Measurements from ENCODE around the gene PAX8. TPM values are rescaled to one million over a fixed set of nuclear protein-coding genes. Genes with fewer than 3 reads are reported as not detected.

The PAX8 gene
- total and polyA plus RNA-seq, 2 donors = 0.19 to 0.41 TPM

GRCh38 chr2:113216891-113217454, 61.7 kb downstream of the PAX8 start:
- Histone ChIP-seq H3K4me3 (ENCODE audit: low read length in 2 of 2) (no peak overlapping the region), H3K27ac (ENCODE audit: low read depth in 1 of 2, low read length in 1 of 2) (no peak overlapping the region), H3K9me3 (ENCODE audit: control insufficient read depth in 2 of 2, insufficient read depth in 1 of 2, low read length in 1 of 2) (no peaks in the 10 kb centered on the region), H3K27me3 (ENCODE audit: control insufficient read depth in 2 of 2, insufficient read depth in 1 of 2, low read length in 1 of 2) (peaks cover 0 to 2% of the 10 kb centered on the region in 2 donors), H3K36me3 (ENCODE audit: control insufficient read depth in 2 of 2, insufficient read depth in 2 of 2, low read length in 1 of 2) (no peaks in the 10 kb centered on the region), H3K4me1 (ENCODE audit: control insufficient read depth in 2 of 2, insufficient read depth in 2 of 2, low read length in 2 of 2) (peaks cover 5 to 21% of the 10 kb centered on the region in 2 donors)
- WGBS = 57% methylated on average over 6 of the region's 6 CpGs
- no peak for DNase-seq (ENCODE audit: low read depth in 6 of 9, low spot score in 9 of 9)

DNA sequence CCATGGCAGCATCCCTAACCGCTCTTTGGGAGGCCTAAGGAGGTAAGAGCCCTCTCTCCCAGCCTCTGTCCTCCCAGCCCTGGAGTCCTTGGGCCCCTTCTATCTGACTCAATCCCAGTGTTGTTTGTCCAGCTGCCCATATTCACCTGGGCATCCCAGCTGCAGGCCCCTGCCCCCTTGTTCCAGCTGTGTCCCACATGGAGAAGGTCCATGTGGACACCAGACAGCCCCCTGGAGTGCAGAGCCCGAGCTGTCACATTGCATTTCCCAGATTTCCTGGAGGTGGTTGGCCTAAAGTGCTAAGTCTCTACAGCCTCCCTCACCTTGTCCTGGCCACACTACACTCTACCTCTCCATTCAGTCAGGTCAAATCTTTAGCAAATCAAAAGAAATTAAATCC, 62.4 kb downstream of the PAX8 start:
- WGBS = over 99% methylated on average over 2 of the region's 2 CpGs
- peaks cover 5 to 22% of the 10 kb centered on the region in 2 donors for H3K4me1 ChIP-seq (ENCODE audit: control insufficient read depth in 2 of 2, insufficient read depth in 2 of 2, low read length in 2 of 2)
- H3K27ac ChIP-seq (ENCODE audit: low read depth in 1 of 2, low read length in 1 of 2) = no peak overlapping the region
- H3K27me3 ChIP-seq (ENCODE audit: control insufficient read depth in 2 of 2, insufficient read depth in 1 of 2, low read length in 1 of 2) = peaks cover 0 to 2% of the 10 kb centered on the region in 2 donors
- DNase-seq (ENCODE audit: low read depth in 6 of 9, low spot score in 9 of 9) = no peak
- no peak overlapping the region for H3K4me3 ChIP-seq (ENCODE audit: low read length in 2 of 2)
- H3K9me3 ChIP-seq (ENCODE audit: control insufficient read depth in 2 of 2, insufficient read depth in 1 of 2, low read length in 1 of 2) = no peaks in the 10 kb centered on the region
- peaks cover 0 to 3% of the 10 kb centered on the region in 2 donors for H3K36me3 ChIP-seq (ENCODE audit: control insufficient read depth in 2 of 2, insufficient read depth in 2 of 2, low read length in 1 of 2)

GRCh38 chr2:113215056-113215455, 63.7 kb downstream of the PAX8 start:
- Histone ChIP-seq H3K4me1 (ENCODE audit: control insufficient read depth in 2 of 2, insufficient read depth in 2 of 2, low read length in 2 of 2) (peaks cover 5 to 24% of the 10 kb centered on the region in 2 donors), H3K27ac (ENCODE audit: low read depth in 1 of 2, low read length in 1 of 2) (no peak overlapping the region), H3K4me3 (ENCODE audit: low read length in 2 of 2) (no peak overlapping the region), H3K36me3 (ENCODE audit: control insufficient read depth in 2 of 2, insufficient read depth in 2 of 2, low read length in 1 of 2) (peaks cover 0 to 3% of the 10 kb centered on the region in 2 donors), H3K9me3 (ENCODE audit: control insufficient read depth in 2 of 2, insufficient read depth in 1 of 2, low read length in 1 of 2) (no peaks in the 10 kb centered on the region), H3K27me3 (ENCODE audit: control insufficient read depth in 2 of 2, insufficient read depth in 1 of 2, low read length in 1 of 2) (peaks cover 0 to 2% of the 10 kb centered on the region in 2 donors)
- WGBS = 98% methylated on average over 2 of the region's 2 CpGs
- no peak for DNase-seq (ENCODE audit: low read depth in 6 of 9, low spot score in 9 of 9)

DNA sequence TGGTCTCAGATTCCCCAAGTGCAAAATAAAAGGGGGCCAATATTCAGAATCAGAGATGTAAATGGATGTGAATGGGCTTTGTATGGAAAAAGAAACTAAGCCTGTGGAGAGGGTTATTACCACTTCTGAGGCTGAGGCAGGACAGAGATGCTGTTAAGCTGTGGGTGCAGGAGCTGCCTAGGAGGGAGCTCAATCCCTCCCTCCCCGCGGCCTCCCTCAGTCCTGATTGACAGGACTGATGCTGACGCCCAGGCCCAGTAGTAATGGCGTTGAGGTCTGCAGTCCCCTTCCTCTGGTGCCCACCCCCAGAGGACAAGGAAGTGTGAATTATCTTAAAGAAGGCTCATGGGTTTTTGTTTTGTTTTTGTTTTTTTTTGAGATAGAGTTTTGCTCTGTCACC, 64.6 kb downstream of the PAX8 start:
- 78% methylated on average over 4 of the region's 4 CpGs for WGBS
- H3K27me3 ChIP-seq (ENCODE audit: control insufficient read depth in 2 of 2, insufficient read depth in 1 of 2, low read length in 1 of 2) = peaks cover 0 to 2% of the 10 kb centered on the region in 2 donors
- H3K27ac ChIP-seq (ENCODE audit: low read depth in 1 of 2, low read length in 1 of 2) = no peak overlapping the region
- H3K36me3 ChIP-seq (ENCODE audit: control insufficient read depth in 2 of 2, insufficient read depth in 2 of 2, low read length in 1 of 2) = peaks cover 0 to 3% of the 10 kb centered on the region in 2 donors
- no peak for DNase-seq (ENCODE audit: low read depth in 6 of 9, low spot score in 9 of 9)
- H3K4me1 ChIP-seq (ENCODE audit: control insufficient read depth in 2 of 2, insufficient read depth in 2 of 2, low read length in 2 of 2) = peaks cover 5 to 22% of the 10 kb centered on the region in 2 donors
- no peaks in the 10 kb centered on the region for H3K9me3 ChIP-seq (ENCODE audit: control insufficient read depth in 2 of 2, insufficient read depth in 1 of 2, low read length in 1 of 2)
- no peak overlapping the region for H3K4me3 ChIP-seq (ENCODE audit: low read length in 2 of 2)

DNA sequence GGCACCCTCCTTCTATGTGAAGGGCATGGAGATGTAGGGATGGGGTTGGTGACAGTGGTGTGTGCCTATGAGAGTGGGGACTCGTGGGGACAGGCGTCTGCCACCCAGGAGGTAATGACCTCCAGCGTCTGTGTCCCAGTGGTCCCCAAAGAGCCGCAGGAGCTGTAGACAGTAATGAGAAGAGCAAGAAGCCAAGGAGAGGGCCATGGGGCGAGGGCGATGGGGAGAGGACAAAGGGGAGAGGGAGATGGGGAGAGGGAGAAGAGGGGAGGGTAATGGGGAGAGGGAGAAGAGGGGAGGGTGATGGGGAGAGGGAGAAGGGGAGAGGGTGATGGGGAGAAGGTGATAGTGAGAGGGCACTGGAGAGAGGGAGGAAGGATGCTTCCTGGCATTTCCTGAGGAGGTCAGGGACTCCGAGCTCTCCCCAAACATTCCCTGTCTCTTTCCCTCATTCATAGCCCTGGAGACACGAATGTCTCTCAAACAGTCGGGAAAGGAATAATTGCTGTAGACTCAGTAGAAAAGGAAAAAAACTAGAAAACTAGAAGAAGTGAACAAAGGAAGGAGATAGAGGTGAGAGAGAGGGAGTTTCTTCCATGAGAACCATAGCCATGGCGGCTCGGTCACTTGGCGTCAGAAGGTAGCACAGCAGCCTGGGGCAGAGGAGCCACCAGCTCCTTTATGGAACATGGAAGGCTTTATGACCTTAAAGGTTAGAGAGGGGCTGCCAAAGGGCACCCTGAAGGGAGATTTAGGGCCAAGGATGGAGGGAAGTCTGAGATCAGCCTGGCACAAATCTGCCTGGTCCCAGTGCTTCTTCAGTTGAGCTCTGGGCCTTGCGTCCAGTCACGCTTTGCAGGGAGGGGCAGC, 65.4 kb downstream of the PAX8 start:
- no peak for DNase-seq (ENCODE audit: low read depth in 6 of 9, low spot score in 9 of 9)
- peaks cover 5 to 17% of the 10 kb centered on the region in 2 donors for H3K4me1 ChIP-seq (ENCODE audit: control insufficient read depth in 2 of 2, insufficient read depth in 2 of 2, low read length in 2 of 2)
- no peak overlapping the region for H3K27ac ChIP-seq (ENCODE audit: low read depth in 1 of 2, low read length in 1 of 2)
- peaks cover 0 to 2% of the 10 kb centered on the region in 2 donors for H3K27me3 ChIP-seq (ENCODE audit: control insufficient read depth in 2 of 2, insufficient read depth in 1 of 2, low read length in 1 of 2)
- no peaks in the 10 kb centered on the region for H3K9me3 ChIP-seq (ENCODE audit: control insufficient read depth in 2 of 2, insufficient read depth in 1 of 2, low read length in 1 of 2)
- H3K4me3 ChIP-seq (ENCODE audit: low read length in 2 of 2) = no peak overlapping the region
- WGBS = 98% methylated on average over 14 of the region's 14 CpGs
- peaks cover 0 to 3% of the 10 kb centered on the region in 2 donors for H3K36me3 ChIP-seq (ENCODE audit: control insufficient read depth in 2 of 2, insufficient read depth in 2 of 2, low read length in 1 of 2)

DNA sequence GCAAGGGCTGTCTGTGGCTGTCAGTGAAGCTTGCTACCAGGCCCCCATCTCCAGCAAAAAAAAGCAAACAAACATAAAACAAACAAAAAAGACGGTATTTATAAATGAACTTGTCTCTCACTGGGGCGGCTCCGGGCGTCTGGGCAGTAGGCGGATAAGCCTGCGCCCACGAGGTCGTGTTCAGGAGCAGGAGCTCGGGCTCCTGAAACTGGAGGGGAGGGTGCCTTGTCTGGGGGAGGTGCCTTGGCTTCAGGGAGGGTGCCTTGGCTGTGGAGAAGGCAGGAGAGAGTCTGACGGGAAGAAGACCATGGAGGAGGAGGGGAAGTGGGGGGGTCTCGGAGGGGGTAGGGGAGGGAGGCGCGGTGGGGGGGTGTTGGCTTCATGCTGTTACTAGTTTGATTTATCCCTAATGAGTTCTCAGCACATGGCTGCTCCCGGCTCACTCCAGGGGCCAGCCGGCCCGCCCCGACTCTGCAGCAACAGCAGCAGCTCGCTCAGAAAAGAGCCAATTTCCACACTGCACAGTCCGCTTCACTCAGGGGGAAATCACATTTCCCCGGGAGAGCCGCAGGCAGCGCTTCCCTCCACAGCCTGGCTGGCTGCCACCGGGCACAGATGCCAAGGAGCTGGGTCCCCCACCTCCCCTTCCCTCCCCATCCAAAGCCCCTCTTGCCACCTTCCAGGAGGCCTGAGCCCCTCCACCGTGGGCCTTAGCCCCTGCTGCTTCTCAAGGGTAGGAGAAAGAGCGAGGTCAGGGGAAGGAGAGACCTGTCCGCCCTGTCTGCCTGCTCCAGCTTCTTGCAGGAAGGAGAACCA, 66.3 kb downstream of the PAX8 start:
- H3K4me3 ChIP-seq (ENCODE audit: low read length in 2 of 2) = no peak overlapping the region
- 54% methylated on average over 26 of the region's 26 CpGs for WGBS
- peaks cover 0 to 2% of the 10 kb centered on the region in 2 donors for H3K27me3 ChIP-seq (ENCODE audit: control insufficient read depth in 2 of 2, insufficient read depth in 1 of 2, low read length in 1 of 2)
- H3K27ac ChIP-seq (ENCODE audit: low read depth in 1 of 2, low read length in 1 of 2) = no peak overlapping the region
- peaks cover 0 to 9% of the 10 kb centered on the region in 2 donors for H3K4me1 ChIP-seq (ENCODE audit: control insufficient read depth in 2 of 2, insufficient read depth in 2 of 2, low read length in 2 of 2)
- DNase-seq (ENCODE audit: low read depth in 6 of 9, low spot score in 9 of 9) = no peak
- H3K9me3 ChIP-seq (ENCODE audit: control insufficient read depth in 2 of 2, insufficient read depth in 1 of 2, low read length in 1 of 2) = no peaks in the 10 kb centered on the region
- H3K36me3 ChIP-seq (ENCODE audit: control insufficient read depth in 2 of 2, insufficient read depth in 2 of 2, low read length in 1 of 2) = peaks cover 0 to 3% of the 10 kb centered on the region in 2 donors

GRCh38 chr2:113211226-113212105, 67.3 kb downstream of the PAX8 start:
- Histone ChIP-seq H3K4me3 (ENCODE audit: low read length in 2 of 2) (no peak overlapping the region), H3K9me3 (ENCODE audit: control insufficient read depth in 2 of 2, insufficient read depth in 1 of 2, low read length in 1 of 2) (no peaks in the 10 kb centered on the region), H3K36me3 (ENCODE audit: control insufficient read depth in 2 of 2, insufficient read depth in 2 of 2, low read length in 1 of 2) (peaks cover 0 to 3% of the 10 kb centered on the region in 2 donors), H3K4me1 (ENCODE audit: control insufficient read depth in 2 of 2, insufficient read depth in 2 of 2, low read length in 2 of 2) (peaks cover 0 to 5% of the 10 kb centered on the region in 2 donors), H3K27me3 (ENCODE audit: control insufficient read depth in 2 of 2, insufficient read depth in 1 of 2, low read length in 1 of 2) (peaks cover 0 to 2% of the 10 kb centered on the region in 2 donors), H3K27ac (ENCODE audit: low read depth in 1 of 2, low read length in 1 of 2) (no peak overlapping the region)
- WGBS = 96% methylated on average over 13 of the region's 13 CpGs
- no peak for DNase-seq (ENCODE audit: low read depth in 6 of 9, low spot score in 9 of 9)

- no peak for DNase-seq (ENCODE audit: low read depth in 6 of 9, low spot score in 9 of 9)
- no peak overlapping the region for H3K4me3 ChIP-seq (ENCODE audit: low read length in 2 of 2)
- no peaks in the 10 kb centered on the region for H3K9me3 ChIP-seq (ENCODE audit: control insufficient read depth in 2 of 2, insufficient read depth in 1 of 2, low read length in 1 of 2)
- H3K27me3 ChIP-seq (ENCODE audit: control insufficient read depth in 2 of 2, insufficient read depth in 1 of 2, low read length in 1 of 2) = peaks cover 0 to 2% of the 10 kb centered on the region in 2 donors
- peaks cover 0 to 5% of the 10 kb centered on the region in 2 donors for H3K4me1 ChIP-seq (ENCODE audit: control insufficient read depth in 2 of 2, insufficient read depth in 2 of 2, low read length in 2 of 2)
- WGBS = 90% methylated on average over 15 of the region's 15 CpGs
- peaks cover 0 to 3% of the 10 kb centered on the region in 2 donors for H3K36me3 ChIP-seq (ENCODE audit: control insufficient read depth in 2 of 2, insufficient read depth in 2 of 2, low read length in 1 of 2)
- H3K27ac ChIP-seq (ENCODE audit: low read depth in 1 of 2, low read length in 1 of 2) = no peak overlapping the region
Observed at GRCh38 chr2:113209646-113210171, 69.0 kb downstream of the PAX8 start.

All from thymus (tissue), 11 donors.